ENCODE measurements around the gene TINAGL1. TPM values are rescaled to one million over a fixed set of nuclear protein-coding genes. Genes with fewer than 3 reads are reported as not detected.
A peak's percentile ranks its signal among the peaks of the same experiment; 100 is the strongest.

The TINAGL1 gene
- total and polyA plus RNA-seq, 2 donors (not counting 1 experiment from before 2014, with no cell fraction given): 3.0 to 92.5 TPM

DNA sequence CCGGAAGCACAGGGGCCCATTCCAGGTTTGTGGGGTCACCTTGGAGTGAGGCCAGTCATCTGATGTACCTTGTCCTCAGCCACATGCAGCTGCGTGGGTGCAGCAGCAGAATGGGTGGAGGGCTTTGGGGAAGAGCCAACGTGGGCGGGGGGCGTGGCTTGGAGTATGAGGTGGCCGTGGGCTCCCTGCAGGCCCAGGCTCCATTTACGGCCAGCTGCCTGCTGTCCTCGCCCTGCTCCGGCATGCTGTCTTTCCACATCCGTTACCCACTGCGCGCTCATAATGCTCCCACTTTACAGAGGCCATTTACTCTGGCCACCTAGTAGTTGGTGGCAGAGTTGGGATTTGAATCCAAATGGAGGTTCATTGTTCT lies 27.8 kb upstream of the TINAGL1 start:
- no peak overlapping the region for H3K9ac ChIP-seq (ENCODE audit: insufficient read depth, low read length)
- H3K4me2 ChIP-seq (ENCODE audit: extremely low read depth, insufficient read depth, low read length): peak overlapping the region; percentile 61
- H3K4me3 ChIP-seq (replicated peaks in 1 of 4; ENCODE audit: control extremely low read depth in 1 of 4, insufficient read depth in 1 of 4, low read depth in 3 of 4, low read length in 4 of 4): no peak overlapping the region
- no peaks in the 10 kb centered on the region for H3K9me3 ChIP-seq (ENCODE audit: control insufficient read depth, insufficient read depth, low read depth, low read length)
- no peaks in the 10 kb centered on the region for H3K79me2 ChIP-seq (ENCODE audit: control insufficient read depth, insufficient read depth, low read length)
- peaks cover 7% of the 10 kb centered on the region for H3K4me1 ChIP-seq (ENCODE audit: control insufficient read depth, extremely low read depth, insufficient read depth, low read length)
- H3K27ac ChIP-seq (ENCODE audit: insufficient read depth, low read length): no peak overlapping the region
- no peaks in the 10 kb centered on the region for H4K20me1 ChIP-seq (ENCODE audit: control insufficient read depth, extremely low read depth, insufficient read depth, low read length)
- DNase-seq (ENCODE audit: low read depth in 2 of 2): peak in 1 of 2 donors; percentile 73
- TF ChIP-seq, protein P1, sequence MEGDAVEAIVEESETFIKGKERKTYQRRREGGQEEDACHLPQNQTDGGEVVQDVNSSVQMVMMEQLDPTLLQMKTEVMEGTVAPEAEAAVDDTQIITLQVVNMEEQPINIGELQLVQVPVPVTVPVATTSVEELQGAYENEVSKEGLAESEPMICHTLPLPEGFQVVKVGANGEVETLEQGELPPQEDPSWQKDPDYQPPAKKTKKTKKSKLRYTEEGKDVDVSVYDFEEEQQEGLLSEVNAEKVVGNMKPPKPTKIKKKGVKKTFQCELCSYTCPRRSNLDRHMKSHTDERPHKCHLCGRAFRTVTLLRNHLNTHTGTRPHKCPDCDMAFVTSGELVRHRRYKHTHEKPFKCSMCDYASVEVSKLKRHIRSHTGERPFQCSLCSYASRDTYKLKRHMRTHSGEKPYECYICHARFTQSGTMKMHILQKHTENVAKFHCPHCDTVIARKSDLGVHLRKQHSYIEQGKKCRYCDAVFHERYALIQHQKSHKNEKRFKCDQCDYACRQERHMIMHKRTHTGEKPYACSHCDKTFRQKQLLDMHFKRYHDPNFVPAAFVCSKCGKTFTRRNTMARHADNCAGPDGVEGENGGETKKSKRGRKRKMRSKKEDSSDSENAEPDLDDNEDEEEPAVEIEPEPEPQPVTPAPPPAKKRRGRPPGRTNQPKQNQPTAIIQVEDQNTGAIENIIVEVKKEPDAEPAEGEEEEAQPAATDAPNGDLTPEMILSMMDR (conservative IDR thresholded peaks at IDR 0.05 in 1 of 2, IDR thresholded peaks at IDR 0.05 in 1 of 2; ENCODE audit: low read depth in 1 of 2, low read length in 2 of 2): no peak
- TF ChIP-seq EZH2 (IDR thresholded peaks at IDR 0.05; ENCODE audit: low read length, missing control alignments): no peak
- no peaks in the 10 kb centered on the region for H3K36me3 ChIP-seq (ENCODE audit: control insufficient read depth, insufficient read depth, low read length)
- H2AFZ ChIP-seq (ENCODE audit: low read length): no peak overlapping the region
- peaks cover 2% of the 10 kb centered on the region for H3K27me3 ChIP-seq (ENCODE audit: control insufficient read depth, insufficient read depth, low read length)

DNA sequence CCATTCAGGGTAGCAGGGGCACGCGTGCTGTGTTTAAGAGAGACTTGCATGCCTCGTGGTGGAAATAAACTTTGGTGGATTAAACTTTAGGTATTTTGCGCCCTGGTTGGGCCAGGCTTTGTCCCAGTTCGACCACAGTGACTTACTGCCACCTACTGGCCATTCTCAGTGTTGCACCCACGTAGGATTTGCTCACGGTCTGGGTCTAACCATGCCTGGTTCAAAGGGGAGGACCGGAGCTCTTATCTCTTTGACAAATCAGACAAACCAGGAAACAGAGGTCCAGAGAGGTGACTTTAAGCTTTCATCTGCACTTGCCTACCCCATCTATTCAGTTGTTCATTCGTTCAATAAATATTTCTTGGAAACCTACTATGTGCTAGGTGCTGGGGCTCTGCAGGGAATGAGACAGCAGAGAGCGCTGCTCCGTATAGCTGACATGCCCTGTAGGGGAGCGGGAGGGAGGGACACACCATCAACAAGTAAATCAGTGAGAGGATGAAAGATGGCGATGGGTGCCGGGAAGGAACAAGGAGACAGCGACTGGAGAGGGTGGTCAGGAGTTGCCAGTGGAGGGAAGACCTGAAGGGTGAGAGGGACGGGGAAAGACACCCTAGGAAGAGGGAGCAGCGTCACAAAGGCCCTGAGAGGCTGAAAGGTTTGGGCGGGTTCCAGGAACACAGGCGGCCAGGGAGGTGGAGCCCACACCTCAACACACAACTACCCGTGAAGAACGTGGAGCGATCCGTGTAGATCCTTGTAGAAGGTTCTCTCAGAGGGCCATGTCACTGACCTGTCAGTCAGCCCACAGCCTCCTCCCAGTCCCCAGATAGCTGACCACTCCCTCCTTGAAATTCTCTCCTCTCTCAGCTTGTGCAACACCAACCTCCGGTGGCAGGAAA lies 27.2 kb upstream of the TINAGL1 start:
- Histone ChIP-seq H3K4me3 (replicated peaks in 1 of 4; ENCODE audit: control extremely low read depth in 1 of 4, insufficient read depth in 1 of 4, low read depth in 3 of 4, low read length in 4 of 4) (peak overlapping the region; percentile 4 to 49 (median 28)), H3K27me3 (ENCODE audit: control insufficient read depth, insufficient read depth, low read length) (peaks cover 2% of the 10 kb centered on the region), H4K20me1 (ENCODE audit: control insufficient read depth, extremely low read depth, insufficient read depth, low read length) (no peaks in the 10 kb centered on the region), H3K4me2 (ENCODE audit: extremely low read depth, insufficient read depth, low read length) (peak overlapping the region; percentile 61), H3K4me1 (ENCODE audit: control insufficient read depth, extremely low read depth, insufficient read depth, low read length) (peaks cover 7% of the 10 kb centered on the region), H3K9ac (ENCODE audit: insufficient read depth, low read length) (no peak overlapping the region), H2AFZ (ENCODE audit: low read length) (peak overlapping the region; percentile 81), H3K36me3 (ENCODE audit: control insufficient read depth, insufficient read depth, low read length) (no peaks in the 10 kb centered on the region), H3K9me3 (ENCODE audit: control insufficient read depth, insufficient read depth, low read depth, low read length) (no peaks in the 10 kb centered on the region), H3K27ac (ENCODE audit: insufficient read depth, low read length) (peak overlapping the region; percentile 14), H3K79me2 (ENCODE audit: control insufficient read depth, insufficient read depth, low read length) (no peaks in the 10 kb centered on the region)
- DNase-seq (ENCODE audit: low read depth in 2 of 2): peak; percentile 75 to 87
- no peak for TF ChIP-seq EZH2 (IDR thresholded peaks at IDR 0.05; ENCODE audit: low read length, missing control alignments)
- TF ChIP-seq, protein P1 (conservative IDR thresholded peaks at IDR 0.05 in 1 of 2, IDR thresholded peaks at IDR 0.05 in 1 of 2; ENCODE audit: low read depth in 1 of 2, low read length in 2 of 2): peak; percentile 85 to 90

DNA sequence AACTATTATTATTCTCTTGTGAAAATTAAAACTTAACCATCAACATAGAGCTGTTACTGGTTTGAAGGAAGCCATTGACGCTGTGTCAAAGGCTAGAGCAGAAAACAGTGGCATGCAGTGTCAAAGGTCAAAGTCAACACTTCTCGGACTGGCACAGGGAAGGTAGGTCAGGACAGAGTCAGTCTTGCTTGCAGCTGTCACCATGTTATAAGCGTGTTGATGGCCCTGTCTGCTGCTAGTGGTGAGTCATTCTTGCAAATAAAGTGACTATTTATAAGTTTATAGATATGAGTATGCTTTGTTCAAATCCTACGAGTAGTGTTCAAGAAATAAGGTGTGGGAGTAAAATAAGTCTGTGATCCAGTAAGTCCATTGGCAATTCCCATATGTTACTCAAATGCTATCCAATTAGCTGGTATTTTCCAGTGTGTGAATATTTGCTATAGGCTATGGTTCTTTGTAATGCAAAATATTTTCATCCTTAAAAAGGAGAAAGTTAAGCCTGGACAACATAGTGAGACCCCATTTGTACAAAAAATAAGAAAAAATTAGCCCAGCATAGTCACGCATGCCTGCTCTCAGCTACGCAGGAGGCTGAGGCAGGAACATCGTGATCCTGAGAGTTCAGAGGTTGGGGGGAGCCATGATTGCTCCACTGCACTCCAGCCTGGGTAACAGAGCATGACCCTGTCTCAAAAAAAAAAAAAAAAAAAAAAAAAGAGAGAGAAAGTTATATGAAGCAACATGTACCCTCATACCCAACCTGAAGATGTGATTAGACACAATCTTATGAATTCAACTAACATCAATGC lies 26.3 kb upstream of the TINAGL1 start:
- Histone ChIP-seq H2AFZ (ENCODE audit: low read length) (no peak overlapping the region), H3K79me2 (ENCODE audit: control insufficient read depth, insufficient read depth, low read length) (no peaks in the 10 kb centered on the region), H4K20me1 (ENCODE audit: control insufficient read depth, extremely low read depth, insufficient read depth, low read length) (no peaks in the 10 kb centered on the region), H3K9ac (ENCODE audit: insufficient read depth, low read length) (no peak overlapping the region), H3K27ac (ENCODE audit: insufficient read depth, low read length) (no peak overlapping the region), H3K36me3 (ENCODE audit: control insufficient read depth, insufficient read depth, low read length) (no peaks in the 10 kb centered on the region), H3K4me1 (ENCODE audit: control insufficient read depth, extremely low read depth, insufficient read depth, low read length) (peaks cover 7% of the 10 kb centered on the region), H3K9me3 (ENCODE audit: control insufficient read depth, insufficient read depth, low read depth, low read length) (no peaks in the 10 kb centered on the region), H3K4me3 (replicated peaks in 1 of 4; ENCODE audit: control extremely low read depth in 1 of 4, insufficient read depth in 1 of 4, low read depth in 3 of 4, low read length in 4 of 4) (peak overlapping the region in 1 of 4 experiments; percentile 49), H3K27me3 (ENCODE audit: control insufficient read depth, insufficient read depth, low read length) (peaks cover 2% of the 10 kb centered on the region), H3K4me2 (ENCODE audit: extremely low read depth, insufficient read depth, low read length) (peak overlapping the region; percentile 61)
- peak in 1 of 2 donors; percentile 17 for DNase-seq (ENCODE audit: low read depth in 2 of 2)
- TF ChIP-seq, protein P1 (conservative IDR thresholded peaks at IDR 0.05 in 1 of 2, IDR thresholded peaks at IDR 0.05 in 1 of 2; ENCODE audit: low read depth in 1 of 2, low read length in 2 of 2): no peak
- no peak for TF ChIP-seq EZH2 (IDR thresholded peaks at IDR 0.05; ENCODE audit: low read length, missing control alignments)

Measured in fibroblast of lung (primary cell).